HEK293 (cell line): ENCODE measurements around the gene NLGN1.

Experiments used
- CTCF ChIA-PET: fragments of 350-600 bp; formaldehyde crosslinking; extraction: SDS; loops from one replicate; lab custom pipeline; 2021; ENCODE audit warnings: antibody characterized with exemption; lab: Yijun Ruan, JAX
- POLR2A ChIA-PET: fragments of 300-600 bp; formaldehyde crosslinking; extraction: SDS; loops from one replicate; lab custom pipeline; 2020; ENCODE audit warnings: antibody characterized with exemption, inconsistent platforms; lab: Yijun Ruan, JAX
- H3K27ac ChIP-seq: fragments of 200-500 bp; sonication (Bioruptor generic); 2 replicates; pipeline ENCODE4 v1.5.1; 2014; ENCODE audit warnings: low read depth, low read length, control low read depth, inconsistent platforms; ENCODE audit errors: extremely low read depth
- H3K36me3 ChIP-seq, 2 experiments: fragments of 200-500 bp in 1 of 2; sonication (Bioruptor generic) in 1 of 2; 1 replicate in 1 of 2; 2 replicates in 1 of 2; pipeline ENCODE4 v1.5.1; 2014 to 2017; ENCODE audit warnings: inconsistent platforms in 2 of 2, low read length in 2 of 2; ENCODE audit not compliant: control insufficient read depth in 2 of 2, insufficient read depth in 1 of 2
- H3K4me1 ChIP-seq: fragments of 200-500 bp; sonication (Bioruptor generic); 2 replicates; pipeline ENCODE4 v1.5.1; 2014; ENCODE audit warnings: mild to moderate bottlenecking, low read length, inconsistent platforms; ENCODE audit not compliant: control insufficient read depth, insufficient read depth
- H3K4me3 ChIP-seq: 2 replicates; pipeline ENCODE4 v1.5.1; 2011; ENCODE audit warnings: low read depth, mild to moderate bottlenecking, control low read depth, low read length, moderate library complexity
- H3K9me3 ChIP-seq: fragments of 200-500 bp; sonication (Bioruptor generic); 2 replicates; pipeline ENCODE4 v1.5.1; 2014; ENCODE audit warnings: low read depth, low read length, inconsistent platforms; ENCODE audit not compliant: control insufficient read depth, insufficient read depth
- ATF2 ChIP-seq: fragments of 450-650 bp; formaldehyde crosslinking; IDR thresholded peaks from 2 replicates; pipeline ENCODE4 v1.5.1; 2016; ENCODE audit warnings: missing biosample characterization, missing genetic modification characterization, low read depth
- GLIS1 ChIP-seq: fragments of 450-650 bp; formaldehyde crosslinking; IDR thresholded peaks from 2 replicates; pipeline ENCODE4 v1.5.1; 2016; ENCODE audit warnings: missing biosample characterization, missing genetic modification characterization
- MYNN ChIP-seq: fragments of 450-650 bp; formaldehyde crosslinking; IDR thresholded peaks from 2 replicates; pipeline ENCODE4 v1.5.1; 2016; ENCODE audit warnings: missing biosample characterization, missing genetic modification characterization, borderline replicate concordance
- SETDB1 ChIP-seq: IDR thresholded peaks from one replicate; pipeline ENCODE4 v1.6.1; 2017; ENCODE audit warnings: mild to moderate bottlenecking, low read length, moderate library complexity, mixed read lengths; ENCODE audit not compliant: insufficient read length
- TRIM28 ChIP-seq: IDR thresholded peaks from 2 replicates; pipeline ENCODE4 v1.6.1; 2011; ENCODE audit warnings: low read length, control low read depth, borderline replicate concordance
- ZIC2 ChIP-seq: fragments of 450-650 bp; formaldehyde crosslinking; IDR thresholded peaks from 2 replicates; pipeline ENCODE4 v1.5.1; 2016; ENCODE audit warnings: missing biosample characterization, missing genetic modification characterization
- ZNF132 ChIP-seq: fragments of 450-650 bp; formaldehyde crosslinking; IDR thresholded peaks from 2 replicates; pipeline ENCODE4 v1.5.1; 2017; ENCODE audit warnings: missing biosample characterization, missing genetic modification characterization, borderline replicate concordance
- ZNF140 ChIP-seq: fragments of 450-650 bp; formaldehyde crosslinking; IDR thresholded peaks from 2 replicates; pipeline ENCODE4 v1.5.1; 2016; ENCODE audit warnings: missing biosample characterization, missing genetic modification characterization
- ZNF16 ChIP-seq: fragments of 450-650 bp; formaldehyde crosslinking; IDR thresholded peaks from 2 replicates; pipeline ENCODE4 v1.5.1; 2016; ENCODE audit warnings: low read depth, missing biosample characterization, missing genetic modification characterization
- ZNF19 ChIP-seq: fragments of 450-650 bp; formaldehyde crosslinking; IDR thresholded peaks from 2 replicates; pipeline ENCODE4; 2016; ENCODE audit warnings: missing biosample characterization, missing genetic modification characterization, low read depth
- ZNF280D ChIP-seq: fragments of 450-650 bp; formaldehyde crosslinking; IDR thresholded peaks from 2 replicates; pipeline ENCODE4 v1.5.1; 2016; ENCODE audit warnings: missing biosample characterization, missing genetic modification characterization
- ZNF302 ChIP-seq: fragments of 450-650 bp; formaldehyde crosslinking; IDR thresholded peaks from 2 replicates; pipeline ENCODE4 v1.5.1; 2016; ENCODE audit warnings: missing biosample characterization, missing genetic modification characterization, low read depth
- ZNF571 ChIP-seq: fragments of 450-650 bp; formaldehyde crosslinking; IDR thresholded peaks from 2 replicates; pipeline ENCODE4 v1.5.0; 2017; ENCODE audit warnings: missing biosample characterization, missing genetic modification characterization
- ZNF585B ChIP-seq: fragments of 450-650 bp; formaldehyde crosslinking; IDR thresholded peaks from 2 replicates; pipeline ENCODE4 v1.5.1; 2016; ENCODE audit warnings: missing biosample characterization, missing genetic modification characterization
- ZNF600 ChIP-seq: fragments of 450-650 bp; formaldehyde crosslinking; IDR thresholded peaks from 2 replicates; pipeline ENCODE4 v1.5.1; 2016; ENCODE audit warnings: missing biosample characterization, missing genetic modification characterization
- ZNF610 ChIP-seq: fragments of 450-650 bp; formaldehyde crosslinking; IDR thresholded peaks from 2 replicates; pipeline ENCODE4 v1.5.1; 2016; ENCODE audit warnings: missing biosample characterization, missing genetic modification characterization, borderline replicate concordance
- ZNF624 ChIP-seq: fragments of 450-650 bp; formaldehyde crosslinking; IDR thresholded peaks from 2 replicates; pipeline ENCODE4 v1.5.1; 2017; ENCODE audit warnings: missing biosample characterization, missing genetic modification characterization
- ZNF629 ChIP-seq: fragments of 450-650 bp; formaldehyde crosslinking; IDR thresholded peaks from 2 replicates; pipeline ENCODE4 v1.5.1; 2017; ENCODE audit warnings: missing biosample characterization, missing genetic modification characterization
- ZNF660 ChIP-seq: fragments of 450-650 bp; IDR thresholded peaks from 2 replicates; pipeline ENCODE4 v1.5.1; 2018; ENCODE audit warnings: missing biosample characterization, mild to moderate bottlenecking, missing genetic modification characterization
- ZNF704 ChIP-seq: fragments of 450-650 bp; formaldehyde crosslinking; IDR thresholded peaks from 2 replicates; pipeline ENCODE4 v1.5.1; 2016; ENCODE audit warnings: missing biosample characterization, missing genetic modification characterization
- ZNF785 ChIP-seq: fragments of 450-650 bp; formaldehyde crosslinking; IDR thresholded peaks from 2 replicates; pipeline ENCODE4 v1.5.1; 2016; ENCODE audit warnings: missing biosample characterization, missing genetic modification characterization
- ZSCAN18 ChIP-seq: fragments of 450-650 bp; formaldehyde crosslinking; IDR thresholded peaks from 2 replicates; pipeline ENCODE4 v1.5.1; 2016; ENCODE audit warnings: missing biosample characterization, missing genetic modification characterization
- ZSCAN4 ChIP-seq: fragments of 450-650 bp; formaldehyde crosslinking; IDR thresholded peaks from 2 replicates; pipeline ENCODE4 v1.5.1; 2017; ENCODE audit warnings: missing biosample characterization, missing genetic modification characterization

Gene NLGN1

GRCh38 chr3:173936316-173936715, 538.8 kb downstream of the NLGN1 start (continued):
- TF ChIP-seq ZNF785 (tag by site-specific recombination) (no peak), ZSCAN4 (no peak), ZSCAN18 (tag by site-specific recombination) (no peak), ZNF16 (no peak), ZNF140 (tag by site-specific recombination) (no peak), ZNF704 (tag by site-specific recombination) (no peak), GLIS1 (no peak), ZIC2 (no peak), ZNF585B (tag by site-specific recombination) (no peak), ZNF302 (tag by site-specific recombination) (no peak)

GRCh38 chr3:173938159-173938558, 540.6 kb downstream of the NLGN1 start:
- ChIA-PET CTCF (no interaction called here), POLR2A (no interaction called here)
- TF ChIP-seq ZNF629 (tag by site-specific recombination): no peak
- TF ChIP-seq TRIM28: peak; percentile 34; the same call in 1 of the 2 replicates
- no peak for TF ChIP-seq ZNF140 (tag by site-specific recombination)
- TF ChIP-seq ZNF571 (tag by site-specific recombination): no peak
- TF ChIP-seq SETDB1: no peak
- no peak for TF ChIP-seq ZNF280D (tag by site-specific recombination)
- no peak for TF ChIP-seq MYNN (tag by site-specific recombination)
- no peak for TF ChIP-seq ZNF19 (tag by site-specific recombination)
- no peak for TF ChIP-seq ZNF624 (tag by site-specific recombination)
- TF ChIP-seq ZSCAN4: no peak
- TF ChIP-seq ZNF600 (tag by site-specific recombination): peak; percentile 87
- TF ChIP-seq ATF2: no peak
- peak; percentile 52; the same call in 1 of the 2 replicates for TF ChIP-seq ZNF660 (tag by site-specific recombination)
- TF ChIP-seq ZNF610 (tag by site-specific recombination): no peak
- TF ChIP-seq ZNF132: no peak
- H3K36me3 ChIP-seq: no peaks in the 10 kb centered on the region
- H3K4me3 ChIP-seq: no peak overlapping the region
- H3K4me1 ChIP-seq: peaks cover 2% of the 10 kb centered on the region; the same call in 1 of the 2 replicates
- H3K27ac ChIP-seq: no peak overlapping the region
- H3K9me3 ChIP-seq: no peaks in the 10 kb centered on the region
